ENCODE data around the gene DNAH17.

The DNAH17 gene

DNA sequence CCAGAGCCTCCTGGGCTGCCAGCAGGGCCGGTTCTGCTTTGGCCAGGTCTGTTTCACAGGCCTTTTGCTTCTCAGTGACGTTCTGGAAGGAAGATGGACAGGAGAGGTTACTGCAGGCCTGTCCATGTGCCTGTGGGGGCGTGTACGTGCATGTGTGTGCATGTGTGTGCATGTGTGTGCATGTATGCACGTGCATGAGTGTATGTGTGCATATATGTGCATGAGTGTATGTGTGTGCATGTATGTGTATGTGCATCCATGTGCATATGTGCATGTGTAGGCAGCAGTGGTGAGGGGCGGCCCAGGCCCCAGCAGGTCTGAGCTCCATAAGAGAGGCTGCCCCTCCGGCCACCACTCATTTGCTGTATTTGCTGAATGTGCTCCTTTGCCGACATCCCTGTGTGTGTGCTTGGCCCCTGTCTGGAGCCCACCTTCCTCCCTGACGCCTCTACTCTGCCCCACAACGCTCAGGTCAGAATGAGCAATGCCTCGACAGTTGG lies 117.0 kb downstream of the DNAH17 start:
- DNase-seq = no peak

GRCh38 chr17:78459696-78460095 lies 117.5 kb downstream of the DNAH17 start:
- no peak for DNase-seq

DNA sequence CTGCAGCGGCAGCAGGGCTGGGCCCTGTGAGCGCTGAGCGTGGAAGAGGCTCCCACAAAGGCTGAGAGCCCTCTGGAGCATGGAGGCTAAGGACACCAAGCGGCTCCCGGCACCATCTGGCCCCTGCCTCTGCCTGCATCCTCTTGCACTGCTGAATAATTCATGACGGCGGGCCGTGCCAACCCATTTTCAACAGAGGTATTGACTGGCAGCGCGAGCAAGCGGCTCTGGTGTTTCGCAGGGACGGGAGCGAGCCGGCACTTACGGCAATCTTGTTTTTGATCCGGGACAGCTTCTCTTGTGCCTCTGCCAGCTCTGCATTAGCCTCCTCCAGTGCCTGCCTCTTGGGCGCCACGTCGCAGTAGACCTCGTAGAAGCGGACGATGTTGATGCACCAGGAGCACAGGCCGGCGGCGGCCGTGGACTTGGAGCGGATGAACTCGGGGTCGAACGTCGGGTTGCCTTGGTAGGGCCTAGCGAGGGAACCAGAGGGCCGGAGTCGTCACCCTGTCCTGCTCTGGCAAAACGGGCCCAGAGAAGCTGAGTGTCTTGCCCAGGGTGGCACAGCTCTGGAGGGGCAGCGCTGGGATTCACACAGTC lies 118.4 kb downstream of the DNAH17 start:
- peak in 55 of 56 donors; percentile 22 to 98 (median 88) for DNase-seq

- peak in 9 of 56 donors; percentile 8 to 58 (median 30) for DNase-seq
Measured at GRCh38 chr17:78458091-78458490, 119.1 kb downstream of the DNAH17 start.

- DNase-seq = no peak
Measured at GRCh38 chr17:78454346-78454745, 122.8 kb downstream of the DNAH17 start.

DNA sequence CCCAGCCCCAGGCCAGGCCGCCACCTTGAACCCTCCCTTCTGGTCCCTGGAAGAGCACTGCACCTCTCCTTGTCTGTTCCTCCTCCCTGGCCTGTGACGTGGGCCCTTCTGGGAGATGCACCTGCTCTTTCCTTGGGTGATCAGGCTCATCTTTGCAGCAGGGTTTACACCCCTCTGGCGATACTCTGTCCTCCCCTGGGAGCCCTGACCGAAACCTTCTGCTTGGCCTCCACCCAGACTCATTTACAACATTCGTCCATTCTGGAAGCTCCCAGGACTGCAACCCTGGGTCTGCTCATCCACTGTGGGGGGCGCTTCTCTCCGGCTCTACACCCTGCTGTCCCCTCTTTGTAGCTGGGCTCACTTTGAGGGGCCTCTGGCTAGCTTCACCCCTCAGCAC lies 125.4 kb downstream of the DNAH17 start:
- no peak for DNase-seq

DNA sequence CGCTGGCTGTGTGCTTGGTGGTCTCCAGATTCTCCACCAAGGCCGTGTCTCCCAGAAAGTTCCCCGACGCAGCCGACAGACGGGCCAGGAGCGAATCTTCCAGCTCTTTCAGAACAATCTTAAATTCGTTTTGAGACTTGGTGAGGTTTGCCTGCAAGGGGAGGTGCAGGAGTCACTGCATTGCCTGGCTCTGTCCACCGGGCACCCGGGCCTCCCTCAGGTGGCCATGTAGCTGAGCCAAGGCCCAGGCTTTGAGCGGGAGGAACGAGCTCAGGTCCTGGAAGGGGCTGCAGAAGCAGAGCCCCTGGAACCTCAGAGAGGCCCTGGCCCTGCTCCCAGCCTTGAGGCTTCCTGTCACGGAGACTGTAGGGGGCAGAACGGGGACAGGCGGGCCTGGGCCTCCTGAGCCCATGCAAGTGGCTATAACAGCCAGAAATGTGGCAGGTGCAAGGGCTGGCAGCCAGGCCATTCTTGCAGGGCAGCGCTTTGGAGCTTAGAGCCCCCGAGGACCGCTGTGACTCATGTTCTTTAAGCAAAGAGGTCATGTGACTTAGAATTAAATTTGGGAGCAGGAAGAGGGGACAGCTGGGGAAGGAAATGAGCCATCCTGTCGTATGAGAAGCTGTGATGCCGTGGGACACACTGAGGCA lies 126.4 kb downstream of the DNAH17 start:
- DNase-seq = no peak

GRCh38 chr17:78449983-78450595 lies 127.1 kb downstream of the DNAH17 start:
- DNase-seq = no peak

DNA sequence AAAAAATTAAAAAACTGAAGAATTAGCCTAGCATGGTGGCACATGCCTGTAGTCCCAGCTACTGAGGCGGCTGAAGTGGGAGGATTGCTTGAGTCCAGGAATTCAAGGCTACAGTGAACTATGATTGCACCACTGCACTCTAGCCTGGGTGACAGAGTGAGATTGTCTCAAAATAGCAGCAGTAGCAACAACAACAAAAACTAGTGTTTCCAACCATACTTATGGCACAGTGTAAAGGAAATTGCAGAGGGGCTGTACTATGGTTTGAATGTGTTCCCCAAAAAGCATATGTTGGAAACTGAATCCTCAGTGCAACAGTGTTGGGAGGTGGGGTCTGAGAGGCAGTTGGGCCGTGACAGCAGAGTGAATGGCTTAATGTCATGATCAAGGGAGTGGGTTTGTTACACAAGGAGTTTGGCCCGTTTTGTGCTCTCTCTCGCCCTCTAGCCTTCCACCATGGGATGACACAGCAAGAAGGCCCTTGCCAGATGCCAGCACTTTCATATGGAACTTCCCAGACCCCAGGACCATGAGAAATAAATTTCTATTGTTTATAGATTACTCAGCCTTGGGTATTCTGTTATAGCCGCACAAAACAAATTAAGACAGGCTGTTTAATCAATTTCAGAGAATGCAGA lies 128.7 kb downstream of the DNAH17 start:
- no peak for DNase-seq

GRCh38 chr17:78446833-78447232 lies 130.4 kb downstream of the DNAH17 start:
- DNase-seq = no peak

- DNase-seq = no peak
Measured at GRCh38 chr17:78444392-78444791, 132.8 kb downstream of the DNAH17 start.

- DNase-seq = peak in 3 of 56 donors; percentile 11 to 21 (median 16)
Measured at GRCh38 chr17:78442648-78443218, 134.5 kb downstream of the DNAH17 start.

DNA sequence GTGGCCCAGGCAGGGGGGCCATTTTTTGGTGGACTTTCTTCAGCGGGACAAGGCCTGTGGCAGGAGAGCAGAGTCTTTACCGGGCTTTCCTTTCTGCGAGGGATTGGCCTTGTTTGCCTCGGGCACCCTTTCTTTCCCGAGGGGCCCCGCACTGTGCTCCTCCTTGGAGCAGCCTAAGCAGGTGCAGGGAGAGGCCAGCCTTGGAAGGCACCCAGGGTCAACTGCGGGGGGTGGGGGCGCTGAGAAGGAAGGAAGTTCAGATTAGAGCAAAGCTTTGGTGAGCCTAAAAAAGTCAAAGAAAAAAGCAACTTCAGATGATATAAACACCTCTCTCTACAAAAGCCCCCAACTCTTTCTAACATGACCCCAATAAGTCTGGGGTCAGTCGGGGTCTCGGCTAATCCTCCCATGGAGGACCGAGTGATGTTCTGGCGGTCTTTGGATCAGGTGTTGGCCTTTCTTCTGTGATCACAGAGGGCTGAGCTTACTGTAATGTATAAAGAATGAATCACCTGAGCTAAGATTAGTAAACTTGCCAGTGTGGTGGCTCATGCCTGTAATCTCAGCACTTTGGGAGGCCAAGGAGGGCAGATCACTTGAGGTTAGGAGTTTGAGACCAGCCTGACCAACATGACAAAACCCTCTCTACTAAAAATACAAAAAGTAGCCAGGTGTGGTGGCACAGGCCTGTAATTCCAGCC lies 135.8 kb downstream of the DNAH17 start:
- DNase-seq = no peak

GRCh38 chr17:78438694-78439325 lies 138.4 kb downstream of the DNAH17 start:
- no peak for DNase-seq

GRCh38 chr17:78438271-78438691 lies 138.9 kb downstream of the DNAH17 start:
- no peak for DNase-seq

GRCh38 chr17:78437508-78438169 lies 139.6 kb downstream of the DNAH17 start:
- no peak for DNase-seq

- no peak for DNase-seq
Measured at GRCh38 chr17:78435330-78436005, 141.7 kb downstream of the DNAH17 start.

DNA sequence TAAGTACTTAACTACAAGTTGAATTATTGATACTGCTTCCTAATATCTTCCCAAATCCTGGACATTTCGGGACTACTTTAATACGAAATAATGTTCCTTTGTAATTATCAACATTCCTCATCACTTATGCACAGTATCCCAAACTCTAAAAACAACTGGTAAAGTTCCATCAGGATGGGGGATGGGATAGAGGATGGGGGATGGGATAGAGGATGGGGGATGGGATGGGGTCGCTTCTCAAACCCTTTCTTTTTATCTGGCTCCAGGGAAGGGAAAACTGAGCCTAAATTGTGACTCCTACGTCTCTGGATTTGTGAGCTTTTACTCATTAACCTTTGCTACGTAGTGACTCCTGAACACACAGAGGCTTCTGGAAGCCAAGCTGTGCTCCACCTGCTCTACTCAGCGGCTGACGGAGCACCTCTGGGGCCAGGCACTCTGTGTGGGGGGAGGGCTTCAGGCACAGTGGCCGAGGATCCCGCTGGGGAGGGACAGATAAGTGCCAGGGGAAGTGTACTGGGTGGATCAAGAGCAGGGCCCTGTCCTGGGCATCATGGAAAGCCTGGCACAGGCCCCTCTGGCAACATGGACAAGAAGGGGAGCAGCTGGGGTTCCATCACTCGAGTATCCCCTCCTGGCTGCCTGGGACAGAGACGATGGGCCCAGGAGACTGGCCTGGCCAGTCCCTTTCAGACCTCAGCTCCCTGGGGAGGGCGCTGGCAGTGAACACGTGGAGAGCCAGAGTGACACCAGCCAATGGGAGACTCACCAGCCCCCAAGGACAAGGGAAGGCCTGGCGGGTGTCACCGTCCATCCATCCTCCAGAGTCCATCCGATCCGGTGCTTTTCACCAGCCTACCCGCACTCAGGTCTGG lies 142.5 kb downstream of the DNAH17 start:
- DNase-seq = no peak

All from amygdala (tissue), 56 donors.